ENCODE data around the gene CAMK2G.

Gene CAMK2G

GRCh38 chr10:73856261-73856660 is 18.1 kb downstream of the CAMK2G start:
- no peak for TF ChIP-seq ZNF274 (IDR thresholded peaks at IDR 0.05; ENCODE audit: low read depth, low read length)
- no peak overlapping the region for H3K4me3 ChIP-seq (ENCODE audit: low read length)

GRCh38 chr10:73855413-73855812 is 18.9 kb downstream of the CAMK2G start:
- no peak overlapping the region for H3K4me3 ChIP-seq (ENCODE audit: low read length)
- TF ChIP-seq ZNF274 (IDR thresholded peaks at IDR 0.05; ENCODE audit: low read depth, low read length): no peak

GRCh38 chr10:73854310-73854709 is 20.0 kb downstream of the CAMK2G start:
- no peak overlapping the region for H3K4me3 ChIP-seq (ENCODE audit: low read length)
- no peak for TF ChIP-seq ZNF274 (IDR thresholded peaks at IDR 0.05; ENCODE audit: low read depth, low read length)

GRCh38 chr10:73853196-73853595 is 21.2 kb downstream of the CAMK2G start:
- no peak for TF ChIP-seq ZNF274 (IDR thresholded peaks at IDR 0.05; ENCODE audit: low read depth, low read length)

GRCh38 chr10:73850863-73851461 is 23.4 kb downstream of the CAMK2G start:
- no peak overlapping the region for H3K4me3 ChIP-seq (ENCODE audit: low read length)
- TF ChIP-seq ZNF274 (IDR thresholded peaks at IDR 0.05; ENCODE audit: low read depth, low read length): no peak

More at GRCh38 chr10:73853196-73853595, 21.2 kb downstream of the CAMK2G start:
- H3K4me3 ChIP-seq (ENCODE audit: low read length): no peak overlapping the region

- H3K4me3 ChIP-seq (ENCODE audit: low read length): no peak overlapping the region
- TF ChIP-seq ZNF274 (IDR thresholded peaks at IDR 0.05; ENCODE audit: low read depth, low read length): no peak
Measured at GRCh38 chr10:73850211-73850610, 24.1 kb downstream of the CAMK2G start.

- no peak for TF ChIP-seq ZNF274 (IDR thresholded peaks at IDR 0.05; ENCODE audit: low read depth, low read length)
Measured at GRCh38 chr10:73848821-73849489, 25.4 kb downstream of the CAMK2G start.

GRCh38 chr10:73847031-73847430 is 27.3 kb downstream of the CAMK2G start:
- no peak for TF ChIP-seq ZNF274 (IDR thresholded peaks at IDR 0.05; ENCODE audit: low read depth, low read length)

More at GRCh38 chr10:73848821-73849489, 25.4 kb downstream of the CAMK2G start:
- H3K4me3 ChIP-seq (ENCODE audit: low read length): no peak overlapping the region

GRCh38 chr10:73843261-73843660 is 31.1 kb downstream of the CAMK2G start:
- TF ChIP-seq ZNF274 (IDR thresholded peaks at IDR 0.05; ENCODE audit: low read depth, low read length): no peak

More at GRCh38 chr10:73847031-73847430, 27.3 kb downstream of the CAMK2G start:
- H3K4me3 ChIP-seq (ENCODE audit: low read length): no peak overlapping the region

GRCh38 chr10:73842349-73842748 is 32.0 kb downstream of the CAMK2G start:
- H3K4me3 ChIP-seq (ENCODE audit: low read length): no peak overlapping the region
- TF ChIP-seq ZNF274 (IDR thresholded peaks at IDR 0.05; ENCODE audit: low read depth, low read length): no peak

More at GRCh38 chr10:73843261-73843660, 31.1 kb downstream of the CAMK2G start:
- no peak overlapping the region for H3K4me3 ChIP-seq (ENCODE audit: low read length)

- no peak for TF ChIP-seq ZNF274 (IDR thresholded peaks at IDR 0.05; ENCODE audit: low read depth, low read length)
- H3K4me3 ChIP-seq (ENCODE audit: low read length): no peak overlapping the region
Measured at GRCh38 chr10:73841526-73842285, 32.6 kb downstream of the CAMK2G start.

GRCh38 chr10:73841061-73841421 is 33.3 kb downstream of the CAMK2G start:
- TF ChIP-seq ZNF274 (IDR thresholded peaks at IDR 0.05; ENCODE audit: low read depth, low read length): no peak
- no peak overlapping the region for H3K4me3 ChIP-seq (ENCODE audit: low read length)

GRCh38 chr10:73840403-73841060 is 33.8 kb downstream of the CAMK2G start:
- TF ChIP-seq ZNF274 (IDR thresholded peaks at IDR 0.05; ENCODE audit: low read depth, low read length): no peak
- H3K4me3 ChIP-seq (ENCODE audit: low read length): no peak overlapping the region

GRCh38 chr10:73840056-73840402 is 34.3 kb downstream of the CAMK2G start:
- no peak overlapping the region for H3K4me3 ChIP-seq (ENCODE audit: low read length)
- TF ChIP-seq ZNF274 (IDR thresholded peaks at IDR 0.05; ENCODE audit: low read depth, low read length): no peak
